Natural killer cell (primary cell): ENCODE measurements around the gene MAP3K7CL. TPM values are rescaled to one million over a fixed set of nuclear protein-coding genes. Genes with fewer than 3 reads are reported as not detected.

ENCODE experiments used
- ATAC-seq, 3 donors: fragments of 150-1000 bp in 2 of 3; fragments of 200-7000 bp in 1 of 3; cut with Tn5 transposase; 1 replicate in 1 of 3; 2 replicates in 2 of 3; pipeline ENCODE4 v1.10.0; 2021; ENCODE audit warnings: mild to moderate bottlenecking in 2 of 3, moderate library complexity in 2 of 3
- DNase-seq, 2 donors: peaks; one replicate each; pipeline versions ENCODE4 v3.0.0 to v3.0.0-alpha.2; 2013 to 2021; ENCODE audit warnings: mixed read lengths in 1 of 2
- H3K27ac ChIP-seq: one replicate; pipeline ENCODE4 v1.5.1; 2013; ENCODE audit warnings: mild to moderate bottlenecking, low read length
- H3K27me3 ChIP-seq: one replicate; pipeline ENCODE4 v1.6.1; 2013; ENCODE audit warnings: low read length; ENCODE audit not compliant: control insufficient read depth, insufficient read depth
- H3K36me3 ChIP-seq: one replicate; pipeline ENCODE4 v1.6.1; 2013; ENCODE audit warnings: low read length; ENCODE audit not compliant: control insufficient read depth, insufficient read depth
- H3K4me1 ChIP-seq: one replicate; pipeline ENCODE4 v1.6.1; 2013; ENCODE audit warnings: low read length; ENCODE audit not compliant: control insufficient read depth, insufficient read depth
- H3K4me3 ChIP-seq: one replicate; pipeline ENCODE4 v1.5.1; 2013; ENCODE audit warnings: low read length
- H3K9me3 ChIP-seq: one replicate; pipeline ENCODE4 v1.6.1; 2013; ENCODE audit warnings: low read length; ENCODE audit not compliant: control insufficient read depth, insufficient read depth
- H3K27ac Mint-ChIP-seq, 2 donors: one replicate each; pipeline ENCODE4 v1.8.0; 2022; ENCODE audit warnings: mild to moderate bottlenecking in 2 of 2, mixed read lengths in 2 of 2, moderate library complexity in 1 of 2
- H3K27me3 Mint-ChIP-seq, 2 donors: one replicate each; pipeline ENCODE4 v1.8.0; 2022; ENCODE audit warnings: low read depth in 2 of 2, mixed read lengths in 2 of 2
- H3K36me3 Mint-ChIP-seq: one replicate; pipeline ENCODE4 v1.8.0; 2022; ENCODE audit warnings: mixed read lengths
- H3K4me1 Mint-ChIP-seq, 2 donors: one replicate each; pipeline ENCODE4 v1.8.0; 2022; ENCODE audit warnings: mixed read lengths in 2 of 2
- H3K4me3 Mint-ChIP-seq: one replicate; pipeline ENCODE4 v1.8.0; 2022; ENCODE audit warnings: mild to moderate bottlenecking, moderate library complexity, mixed read lengths
- H3K9me3 Mint-ChIP-seq, 2 donors: one replicate each; pipeline ENCODE4 v1.8.0; 2022; ENCODE audit warnings: mixed read lengths in 2 of 2
- CTCF ChIP-seq: fragments of 200-600 bp; IDR thresholded peaks from one replicate; pipeline ENCODE4 v1.8.0; 2022; ENCODE audit warnings: antibody characterized with exemption
- WGBS: methylation state at CpG from one replicate; pipeline ENCODE4 v1.1.7; 2013; ENCODE audit warnings: missing lambda C conversion rate; ENCODE audit not compliant: insufficient coverage; 5-methylcytosine and 5-hydroxymethylcytosine counted together
- intact Hi-C: fragments of 100-400 bp; cut with micrococcal nuclease; formaldehyde crosslinking; loops from one replicate; pipeline ENCODE4 v1.14.2; 2022
- total RNA-seq, 4 donors: library from RNA; stranded (reverse); fragments of 120-200 nt in 1 of 4; gene quantifications; one replicate each; pipeline versions ENCODE4 v1.2.3 to v1.2.4, GENCODE V29; 2013 to 2022

MAP3K7CL gene
- total RNA-seq, 3 donors from 2014 or later (not counting 1 experiment from before 2014, with no cell fraction given) = 7.0 to 16.3 (median 11.5) TPM

GRCh38 chr21:29205009-29205408, 74.6 kb downstream of the MAP3K7CL start:
- WGBS = 84% methylated on average over 4 of the region's 5 CpGs
- ATAC-seq (no peak), DNase-seq (no peak)
- no peaks in the 10 kb centered on the region for H3K4me1 ChIP-seq
- intact Hi-C loops = no loop called here
- peaks cover 18% of the 10 kb centered on the region for H3K36me3 Mint-ChIP-seq
- H3K9me3 ChIP-seq = no peaks in the 10 kb centered on the region
- H3K27me3 ChIP-seq = no peaks in the 10 kb centered on the region
- H3K4me3 ChIP-seq = no peak overlapping the region
- H3K27me3 Mint-ChIP-seq = no peaks in the 10 kb centered on the region
- no peak overlapping the region for H3K27ac Mint-ChIP-seq
- no peaks in the 10 kb centered on the region for H3K36me3 ChIP-seq
- no peaks in the 10 kb centered on the region for H3K4me1 Mint-ChIP-seq
- peaks cover 4 to 5% of the 10 kb centered on the region in 2 donors for H3K9me3 Mint-ChIP-seq
- no peak overlapping the region for H3K4me3 Mint-ChIP-seq
- TF ChIP-seq CTCF = no peak
- no peak overlapping the region for H3K27ac ChIP-seq

- Mint-ChIP-seq H3K4me3 (no peak overlapping the region), H3K9me3 (peaks cover 3 to 5% of the 10 kb centered on the region in 2 donors), H3K27ac (no peak overlapping the region), H3K27me3 (no peaks in the 10 kb centered on the region), H3K36me3 (peaks cover 14% of the 10 kb centered on the region), H3K4me1 (no peaks in the 10 kb centered on the region)
- 70% methylated on average over 1 of the region's 3 CpGs for WGBS
- no peak for ATAC-seq
- TF ChIP-seq CTCF = no peak
- Histone ChIP-seq H3K36me3 (no peaks in the 10 kb centered on the region), H3K4me3 (no peak overlapping the region), H3K27me3 (no peaks in the 10 kb centered on the region), H3K27ac (no peak overlapping the region), H3K9me3 (no peaks in the 10 kb centered on the region), H3K4me1 (no peaks in the 10 kb centered on the region)
- intact Hi-C loops = no loop called here
- no peak for DNase-seq
Observed at GRCh38 chr21:29205988-29206387, 75.5 kb downstream of the MAP3K7CL start.

GRCh38 chr21:29206445-29206844, 76.0 kb downstream of the MAP3K7CL start:
- no peak overlapping the region for H3K4me3 Mint-ChIP-seq
- Histone ChIP-seq H3K27ac (no peak overlapping the region), H3K27me3 (no peaks in the 10 kb centered on the region), H3K9me3 (no peaks in the 10 kb centered on the region), H3K4me3 (no peak overlapping the region), H3K36me3 (no peaks in the 10 kb centered on the region), H3K4me1 (no peaks in the 10 kb centered on the region)
- intact Hi-C loops = no loop called here
- no peaks in the 10 kb centered on the region for H3K4me1 Mint-ChIP-seq
- no peak overlapping the region for H3K27ac Mint-ChIP-seq
- TF ChIP-seq CTCF = no peak
- H3K9me3 Mint-ChIP-seq = peaks cover 2 to 5% of the 10 kb centered on the region in 2 donors
- DNase-seq (no peak), ATAC-seq (no peak)
- WGBS = 93% methylated on average over 3 of the region's 4 CpGs
- H3K27me3 Mint-ChIP-seq = no peaks in the 10 kb centered on the region
- H3K36me3 Mint-ChIP-seq = peaks cover 10% of the 10 kb centered on the region

GRCh38 chr21:29207201-29207600, 76.8 kb downstream of the MAP3K7CL start:
- H3K4me1 ChIP-seq = no peaks in the 10 kb centered on the region
- no peak overlapping the region for H3K27ac ChIP-seq
- Mint-ChIP-seq H3K4me3 (no peak overlapping the region), H3K4me1 (no peaks in the 10 kb centered on the region), H3K36me3 (peaks cover 2% of the 10 kb centered on the region), H3K27me3 (no peaks in the 10 kb centered on the region), H3K27ac (no peak overlapping the region), H3K9me3 (peaks cover 0 to 2% of the 10 kb centered on the region in 2 donors)
- intact Hi-C loops = no loop called here
- H3K4me3 ChIP-seq = no peak overlapping the region
- no peak for DNase-seq
- no peaks in the 10 kb centered on the region for H3K9me3 ChIP-seq
- 89% methylated on average over 3 of the region's 3 CpGs for WGBS
- no peak for ATAC-seq
- H3K36me3 ChIP-seq = no peaks in the 10 kb centered on the region
- H3K27me3 ChIP-seq = no peaks in the 10 kb centered on the region
- TF ChIP-seq CTCF = no peak
